Middle frontal gyrus (tissue), 1 donor: Measurements from ENCODE around the gene ZNF582.
"Not testable (repeated sequence)": the region's sequence is repeated elsewhere in the genome, so short reads cannot be mapped to it uniquely, and the experiment has no call there.

Experiments used
- DNase-seq: peaks from one replicate; pipeline ENCODE4 v3.0.0-alpha.2; 2015; ENCODE audit warnings: low spot score; ENCODE audit errors: extremely low spot score

ZNF582 gene

GRCh38 chr19:56351208-56351607 lies 42.1 kb downstream of the ZNF582 start:
- no peak for DNase-seq

GRCh38 chr19:56350416-56351045 lies 42.8 kb downstream of the ZNF582 start:
- DNase-seq: no peak

GRCh38 chr19:56348289-56348877 lies 45.0 kb downstream of the ZNF582 start:
- DNase-seq: no peak

GRCh38 chr19:56347163-56347778 lies 46.1 kb downstream of the ZNF582 start:
- DNase-seq: no peak

- DNase-seq: no peak
Measured at GRCh38 chr19:56341948-56342347, 51.4 kb downstream of the ZNF582 start.

- DNase-seq: not testable (repeated sequence)
Measured at GRCh38 chr19:56339031-56339430, 54.3 kb downstream of the ZNF582 start.

- DNase-seq: not testable (repeated sequence)
Measured at GRCh38 chr19:56337077-56337476, 56.3 kb downstream of the ZNF582 start.

GRCh38 chr19:56335371-56335770 lies 58.0 kb downstream of the ZNF582 start:
- DNase-seq: not testable (repeated sequence)

- no peak for DNase-seq
Measured at GRCh38 chr19:56333506-56333905, 59.8 kb downstream of the ZNF582 start.
